GM23338 (cell line): ENCODE measurements around the gene MYO3B. TPM values are rescaled to one million over a fixed set of nuclear protein-coding genes. Genes with fewer than 3 reads are reported as not detected.

Source experiments
- ATAC-seq: fragments of 200-7000 bp; cut with Tn5 transposase; 3 replicates; pipeline ENCODE4 v1.9.1; 2020
- DNase-seq: peaks from one replicate; pipeline ENCODE4 v3.0.0-alpha.2; 2015; ENCODE audit warnings: low spot score
- H2AFZ ChIP-seq: fragments of 200-600 bp; sonication (generic); 2 replicates; pipeline ENCODE4 v1.8.0; 2016; ENCODE audit warnings: antibody characterized with exemption, mild to moderate bottlenecking, moderate library complexity
- H3F3A ChIP-seq: fragments of 200-600 bp; sonication (generic); replicated peaks from 2 replicates; pipeline ENCODE4 v1.8.0; 2017; ENCODE audit warnings: antibody characterized with exemption, mixed run types, low read depth
- H3K27ac ChIP-seq: fragments of 200-600 bp; sonication (generic); 2 replicates; pipeline ENCODE4 v1.6.1; 2016; ENCODE audit warnings: low read depth
- H3K27me3 ChIP-seq: fragments of 200-600 bp; sonication (generic); 2 replicates; pipeline ENCODE4 v1.8.0; 2016; ENCODE audit warnings: mild to moderate bottlenecking, mixed run types, moderate library complexity; ENCODE audit not compliant: insufficient read depth
- H3K36me3 ChIP-seq: fragments of 200-600 bp; sonication (generic); 2 replicates; pipeline ENCODE4 v1.8.0; 2016; ENCODE audit warnings: mild to moderate bottlenecking; ENCODE audit not compliant: insufficient read depth
- H3K4me1 ChIP-seq: fragments of 200-600 bp; sonication (generic); 2 replicates; pipeline ENCODE4 v1.8.0; 2016; ENCODE audit warnings: mild to moderate bottlenecking, moderate library complexity; ENCODE audit not compliant: insufficient read depth
- H3K4me2 ChIP-seq: fragments of 200-600 bp; sonication (generic); 2 replicates; pipeline ENCODE4 v1.7.1; 2017; ENCODE audit warnings: mixed run types
- H3K4me3 ChIP-seq: fragments of 200-600 bp; sonication (generic); 2 replicates; pipeline ENCODE4 v1.6.1; 2016; ENCODE audit warnings: mixed run types
- H3K79me2 ChIP-seq: fragments of 200-600 bp; sonication (generic); replicated peaks from 2 replicates; pipeline ENCODE4 v1.8.0; 2017; ENCODE audit warnings: mild to moderate bottlenecking; ENCODE audit not compliant: insufficient read depth
- H3K9me2 ChIP-seq: fragments of 200-600 bp; sonication (generic); 2 replicates; pipeline ENCODE4 v1.8.0; 2017; ENCODE audit not compliant: insufficient read depth
- H4K20me1 ChIP-seq: fragments of 200-600 bp; sonication (generic); replicated peaks from 2 replicates; pipeline ENCODE4 v1.8.0; 2017; ENCODE audit warnings: mild to moderate bottlenecking; ENCODE audit not compliant: insufficient read depth
- H3K27ac Mint-ChIP-seq: 2 replicates; pipeline ENCODE4 v1.8.0; 2020; ENCODE audit warnings: inconsistent platforms, mild to moderate bottlenecking, moderate library complexity, mixed read lengths
- H3K27me3 Mint-ChIP-seq: 3 replicates; pipeline ENCODE4 v1.8.0; 2022; ENCODE audit warnings: low read depth, mild to moderate bottlenecking, moderate library complexity, mixed read lengths, inconsistent platforms; ENCODE audit not compliant: insufficient read depth, poor library complexity
- H3K36me3 Mint-ChIP-seq: 3 replicates; pipeline ENCODE4 v1.8.0; 2021; ENCODE audit warnings: low read depth, mild to moderate bottlenecking, inconsistent platforms, moderate library complexity, mixed read lengths
- H3K4me1 Mint-ChIP-seq: 3 replicates; pipeline ENCODE4 v1.8.0; 2020; ENCODE audit warnings: mild to moderate bottlenecking, inconsistent platforms, mixed read lengths
- H3K4me3 Mint-ChIP-seq: 3 replicates; pipeline ENCODE4 v1.8.0; 2021; ENCODE audit warnings: moderate library complexity, mild to moderate bottlenecking, inconsistent platforms, mixed read lengths
- H3K9me3 Mint-ChIP-seq: 3 replicates; pipeline ENCODE4 v1.8.0; 2020; ENCODE audit warnings: moderate library complexity, mild to moderate bottlenecking, inconsistent platforms, mixed read lengths
- CREB1 ChIP-seq: fragments of 250-450 bp; sonication (Bioruptor Pico); IDR thresholded peaks from 2 replicates; pipeline ENCODE4 v1.5.0; 2020; ENCODE audit warnings: low read depth, mild to moderate bottlenecking, moderate library complexity
- EZH2 ChIP-seq: fragments of 200-600 bp; sonication (generic); IDR thresholded peaks from one replicate; pipeline ENCODE4 v1.8.0; 2017; ENCODE audit warnings: antibody characterized with exemption, mild to moderate bottlenecking, low read depth; ENCODE audit not compliant: unreplicated experiment
- EZH2phosphoT487 ChIP-seq: fragments of 200-600 bp; sonication (generic); IDR thresholded peaks from one replicate; pipeline ENCODE4 v1.8.1; 2018; ENCODE audit warnings: antibody characterized with exemption; ENCODE audit not compliant: unreplicated experiment
- NANOG ChIP-seq: IDR thresholded peaks from 2 replicates; pipeline ENCODE4 v1.6.1; 2016; ENCODE audit warnings: antibody characterized with exemption, borderline replicate concordance
- POLR2AphosphoS5 ChIP-seq: IDR thresholded peaks from 2 replicates; pipeline ENCODE4 v1.6.1; 2016; ENCODE audit warnings: antibody characterized with exemption, low read depth
- STAT1 ChIP-seq: IDR thresholded peaks from one replicate; pipeline ENCODE4 v1.6.1; 2016; ENCODE audit warnings: antibody characterized with exemption; ENCODE audit not compliant: unreplicated experiment
- ZNF114 ChIP-seq: fragments of 250-450 bp; sonication (Bioruptor Pico); IDR thresholded peaks from 2 replicates; pipeline ENCODE4 v1.5.0; 2020; ENCODE audit warnings: mild to moderate bottlenecking, moderate library complexity
- ZNF331 ChIP-seq: fragments of 250-450 bp; sonication (Bioruptor Pico); IDR thresholded peaks from 2 replicates; pipeline ENCODE4 v1.5.0; 2020; ENCODE audit warnings: low read depth, mild to moderate bottlenecking, moderate library complexity
- polyA plus RNA-seq: library from polyadenylated mRNA; unstranded; fragments of >200 nt; fragmentation: Nextera tagmentation; extraction: Ambion mirVana; gene quantifications from 2 replicates; pipeline ENCODE4 v1.2.1, GENCODE V29; 2016
- total RNA-seq: library from RNA; depleted of rRNA; stranded (reverse); fragments of >200 nt; shearing (Covaris generic); gene quantifications from 2 replicates; pipeline ENCODE4 v1.2.3, GENCODE V29; 2014
- TF ChIP-seq, protein P1 (sequence below), 2 experiments: fragments of 200-600 bp in 1 of 2; sonication (generic) in 1 of 2; conservative IDR thresholded peaks; 2 replicates each; pipeline versions ENCODE4 v1.5.1 to v1.6.1; 2016 to 2017; ENCODE audit warnings: antibody characterized with exemption in 2 of 2, low read depth in 2 of 2, mild to moderate bottlenecking in 2 of 2, moderate library complexity in 1 of 2
- TF ChIP-seq, protein P2 (sequence below): IDR thresholded peaks from one replicate; pipeline ENCODE4 v1.6.1; 2018; ENCODE audit warnings: antibody characterized with exemption; ENCODE audit not compliant: unreplicated experiment
- TF ChIP-seq, protein P3 (sequence below): IDR thresholded peaks from 2 replicates; pipeline ENCODE4 v1.6.1; 2016; ENCODE audit warnings: antibody characterized with exemption

Gene MYO3B
- total and polyA plus RNA-seq, 2 experiments from 2014 or later, result 0.42 TPM; not detected in 1

DNA sequence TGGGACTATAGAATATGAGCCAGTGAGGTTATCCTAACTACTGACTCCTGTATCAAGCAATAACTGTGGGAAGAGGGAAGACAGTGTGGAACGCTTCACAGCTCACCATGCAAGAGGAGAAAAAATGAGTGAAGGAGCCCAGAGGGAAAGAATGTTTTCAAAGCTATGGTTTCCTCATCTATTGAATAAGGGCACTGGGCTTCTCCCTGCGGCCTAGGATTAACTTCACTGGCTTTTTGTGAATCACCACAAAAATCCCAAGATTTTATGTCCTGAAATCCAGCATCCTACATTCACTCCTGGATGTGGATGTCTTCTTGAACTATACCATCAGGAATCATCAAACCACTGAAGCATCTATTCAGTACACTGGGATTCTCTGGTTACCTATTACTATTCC, 492.7 kb downstream of the MYO3B start (continued):
- TF ChIP-seq, protein P1, sequence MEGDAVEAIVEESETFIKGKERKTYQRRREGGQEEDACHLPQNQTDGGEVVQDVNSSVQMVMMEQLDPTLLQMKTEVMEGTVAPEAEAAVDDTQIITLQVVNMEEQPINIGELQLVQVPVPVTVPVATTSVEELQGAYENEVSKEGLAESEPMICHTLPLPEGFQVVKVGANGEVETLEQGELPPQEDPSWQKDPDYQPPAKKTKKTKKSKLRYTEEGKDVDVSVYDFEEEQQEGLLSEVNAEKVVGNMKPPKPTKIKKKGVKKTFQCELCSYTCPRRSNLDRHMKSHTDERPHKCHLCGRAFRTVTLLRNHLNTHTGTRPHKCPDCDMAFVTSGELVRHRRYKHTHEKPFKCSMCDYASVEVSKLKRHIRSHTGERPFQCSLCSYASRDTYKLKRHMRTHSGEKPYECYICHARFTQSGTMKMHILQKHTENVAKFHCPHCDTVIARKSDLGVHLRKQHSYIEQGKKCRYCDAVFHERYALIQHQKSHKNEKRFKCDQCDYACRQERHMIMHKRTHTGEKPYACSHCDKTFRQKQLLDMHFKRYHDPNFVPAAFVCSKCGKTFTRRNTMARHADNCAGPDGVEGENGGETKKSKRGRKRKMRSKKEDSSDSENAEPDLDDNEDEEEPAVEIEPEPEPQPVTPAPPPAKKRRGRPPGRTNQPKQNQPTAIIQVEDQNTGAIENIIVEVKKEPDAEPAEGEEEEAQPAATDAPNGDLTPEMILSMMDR (conservative IDR thresholded peaks at IDR 0.05; ENCODE audit: low read depth in 2 of 2), result no peak
- TF ChIP-seq CREB1 (CRISPR knock-in tag) (no peak), POLR2AphosphoS5 (no peak), EZH2 (no peak), ZNF331 (CRISPR knock-in tag) (no peak)

DNA sequence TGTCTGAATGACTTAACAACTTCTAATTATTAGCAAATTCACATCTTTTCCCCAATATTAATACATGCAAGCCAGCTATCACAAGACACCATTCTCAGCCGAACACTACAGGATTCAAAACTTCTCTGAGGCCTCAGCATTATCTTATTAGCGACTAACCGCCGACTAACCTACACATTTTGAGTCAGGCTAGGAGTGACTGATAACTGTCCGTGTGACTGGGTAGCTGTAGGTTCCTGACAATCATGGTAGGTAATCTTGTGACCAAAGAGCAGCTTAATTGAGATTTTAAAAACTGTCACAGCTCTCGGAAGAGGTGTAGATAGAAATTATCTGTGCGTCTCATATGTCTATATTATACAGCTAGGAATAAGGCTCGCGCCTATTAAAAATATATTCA, 493.1 kb downstream of the MYO3B start:
- H3K36me3 Mint-ChIP-seq, result no peaks in the 10 kb centered on the region
- Histone ChIP-seq H3K27ac (no peak overlapping the region), H3K27me3 (no peaks in the 10 kb centered on the region), H4K20me1 (no peaks in the 10 kb centered on the region), H3K4me1 (no peaks in the 10 kb centered on the region), H3K79me2 (no peaks in the 10 kb centered on the region), H3K36me3 (no peaks in the 10 kb centered on the region), H3F3A (no peaks in the 10 kb centered on the region), H3K4me3 (no peak overlapping the region), H3K4me2 (no peak overlapping the region), H3K9me2 (no peaks in the 10 kb centered on the region), H2AFZ (no peak overlapping the region)
- no peak overlapping the region for H3K27ac Mint-ChIP-seq
- no peak for DNase-seq
- no peaks in the 10 kb centered on the region for H3K4me1 Mint-ChIP-seq
- no peak overlapping the region for H3K4me3 Mint-ChIP-seq
- H3K27me3 Mint-ChIP-seq, result peaks cover 4% of the 10 kb centered on the region
- H3K9me3 Mint-ChIP-seq, result no peaks in the 10 kb centered on the region
- ATAC-seq, result no peak
- TF ChIP-seq CREB1 (CRISPR knock-in tag), result no peak
- TF ChIP-seq EZH2phosphoT487, result no peak
- no peak for TF ChIP-seq ZNF331 (CRISPR knock-in tag)
- no peak for TF ChIP-seq ZNF114 (CRISPR knock-in tag)
- no peak for TF ChIP-seq STAT1
- no peak for TF ChIP-seq EZH2
- TF ChIP-seq NANOG, result no peak
- TF ChIP-seq, protein P2, sequence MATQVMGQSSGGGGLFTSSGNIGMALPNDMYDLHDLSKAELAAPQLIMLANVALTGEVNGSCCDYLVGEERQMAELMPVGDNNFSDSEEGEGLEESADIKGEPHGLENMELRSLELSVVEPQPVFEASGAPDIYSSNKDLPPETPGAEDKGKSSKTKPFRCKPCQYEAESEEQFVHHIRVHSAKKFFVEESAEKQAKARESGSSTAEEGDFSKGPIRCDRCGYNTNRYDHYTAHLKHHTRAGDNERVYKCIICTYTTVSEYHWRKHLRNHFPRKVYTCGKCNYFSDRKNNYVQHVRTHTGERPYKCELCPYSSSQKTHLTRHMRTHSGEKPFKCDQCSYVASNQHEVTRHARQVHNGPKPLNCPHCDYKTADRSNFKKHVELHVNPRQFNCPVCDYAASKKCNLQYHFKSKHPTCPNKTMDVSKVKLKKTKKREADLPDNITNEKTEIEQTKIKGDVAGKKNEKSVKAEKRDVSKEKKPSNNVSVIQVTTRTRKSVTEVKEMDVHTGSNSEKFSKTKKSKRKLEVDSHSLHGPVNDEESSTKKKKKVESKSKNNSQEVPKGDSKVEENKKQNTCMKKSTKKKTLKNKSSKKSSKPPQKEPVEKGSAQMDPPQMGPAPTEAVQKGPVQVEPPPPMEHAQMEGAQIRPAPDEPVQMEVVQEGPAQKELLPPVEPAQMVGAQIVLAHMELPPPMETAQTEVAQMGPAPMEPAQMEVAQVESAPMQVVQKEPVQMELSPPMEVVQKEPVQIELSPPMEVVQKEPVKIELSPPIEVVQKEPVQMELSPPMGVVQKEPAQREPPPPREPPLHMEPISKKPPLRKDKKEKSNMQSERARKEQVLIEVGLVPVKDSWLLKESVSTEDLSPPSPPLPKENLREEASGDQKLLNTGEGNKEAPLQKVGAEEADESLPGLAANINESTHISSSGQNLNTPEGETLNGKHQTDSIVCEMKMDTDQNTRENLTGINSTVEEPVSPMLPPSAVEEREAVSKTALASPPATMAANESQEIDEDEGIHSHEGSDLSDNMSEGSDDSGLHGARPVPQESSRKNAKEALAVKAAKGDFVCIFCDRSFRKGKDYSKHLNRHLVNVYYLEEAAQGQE, result no peak
- TF ChIP-seq, protein P1 (conservative IDR thresholded peaks at IDR 0.05; ENCODE audit: low read depth in 2 of 2), result no peak
- TF ChIP-seq, protein P3, sequence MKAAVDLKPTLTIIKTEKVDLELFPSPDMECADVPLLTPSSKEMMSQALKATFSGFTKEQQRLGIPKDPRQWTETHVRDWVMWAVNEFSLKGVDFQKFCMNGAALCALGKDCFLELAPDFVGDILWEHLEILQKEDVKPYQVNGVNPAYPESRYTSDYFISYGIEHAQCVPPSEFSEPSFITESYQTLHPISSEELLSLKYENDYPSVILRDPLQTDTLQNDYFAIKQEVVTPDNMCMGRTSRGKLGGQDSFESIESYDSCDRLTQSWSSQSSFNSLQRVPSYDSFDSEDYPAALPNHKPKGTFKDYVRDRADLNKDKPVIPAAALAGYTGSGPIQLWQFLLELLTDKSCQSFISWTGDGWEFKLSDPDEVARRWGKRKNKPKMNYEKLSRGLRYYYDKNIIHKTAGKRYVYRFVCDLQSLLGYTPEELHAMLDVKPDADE, result no peak
